ENCODE data around the gene TGFB1I1. TPM values are rescaled to one million over a fixed set of nuclear protein-coding genes. Genes with fewer than 3 reads are reported as not detected.

Gene TGFB1I1
- total and polyA plus RNA-seq, 2 of the 13 experiments (the other 11 are each of a cell fraction or from before 2014, with no cell fraction given) = 0.80 to 2.9 TPM

DNA sequence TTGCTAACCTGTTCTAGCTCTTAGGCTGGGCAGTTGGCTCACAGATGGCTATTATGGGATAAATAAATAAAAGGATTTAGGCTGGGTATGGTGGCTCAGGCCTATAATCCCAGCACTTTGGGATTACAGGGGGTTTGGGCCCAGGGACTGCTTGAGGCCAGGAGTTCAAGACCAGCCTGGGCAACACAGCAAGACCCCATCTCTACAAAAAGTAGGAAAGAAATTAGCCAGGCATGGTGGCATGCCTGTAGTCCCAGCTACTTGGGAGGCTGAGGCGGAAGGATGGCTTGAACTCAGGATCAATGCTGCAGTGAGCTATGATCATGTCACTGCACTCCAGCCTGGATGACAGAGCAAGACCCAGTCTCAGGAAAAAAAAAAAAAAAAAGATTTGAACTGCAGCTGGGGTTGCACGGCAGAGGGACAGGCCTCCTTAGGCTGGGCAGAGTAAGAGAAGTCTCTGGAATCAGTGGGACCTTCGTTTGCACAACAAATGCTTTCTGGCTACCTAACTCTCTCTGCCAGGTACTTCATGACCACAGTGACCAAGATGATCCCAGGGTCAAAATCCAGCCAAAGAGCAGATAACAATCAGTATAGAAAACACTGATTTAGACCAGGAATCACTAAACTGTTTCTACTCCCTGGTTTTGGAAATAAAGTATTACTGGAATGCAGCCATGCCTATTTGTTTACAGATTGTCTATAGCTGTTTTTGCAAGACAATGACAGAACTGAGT, 29.4 kb downstream of the TGFB1I1 start (continued):
- TF ChIP-seq, protein P1, sequence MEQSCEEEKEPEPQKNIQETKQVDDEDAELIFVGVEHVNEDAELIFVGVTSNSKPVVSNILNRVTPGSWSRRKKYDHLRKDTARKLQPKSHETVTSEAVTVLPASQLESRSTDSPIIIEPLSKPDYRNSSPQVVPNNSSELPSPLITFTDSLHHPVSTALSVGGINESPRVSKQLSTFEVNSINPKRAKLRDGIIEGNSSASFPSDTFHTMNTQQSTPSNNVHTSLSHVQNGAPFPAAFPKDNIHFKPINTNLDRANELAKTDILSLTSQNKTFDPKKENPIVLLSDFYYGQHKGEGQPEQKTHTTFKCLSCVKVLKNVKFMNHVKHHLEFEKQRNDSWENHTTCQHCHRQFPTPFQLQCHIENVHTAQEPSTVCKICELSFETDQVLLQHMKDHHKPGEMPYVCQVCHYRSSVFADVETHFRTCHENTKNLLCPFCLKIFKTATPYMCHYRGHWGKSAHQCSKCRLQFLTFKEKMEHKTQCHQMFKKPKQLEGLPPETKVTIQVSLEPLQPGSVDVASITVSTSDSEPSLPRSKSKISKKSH (CRISPR knock-in tag; IDR thresholded peaks at IDR 0.05; ENCODE audit: borderline replicate concordance) = no peak
- TF ChIP-seq ZNF292 (CRISPR knock-in tag; IDR thresholded peaks at IDR 0.05; ENCODE audit: borderline replicate concordance, low read depth) = peak; percentile 24; the same call in 1 of the 2 replicates
- peak; percentile 30; the same call in 1 of the 2 replicates for TF ChIP-seq HDAC1 (CRISPR knock-in tag; IDR thresholded peaks at IDR 0.05)
- TF ChIP-seq NR2F6 (IDR thresholded peaks at IDR 0.05) = 0 out of 2 replicates have a peak, but pooled peaks have one; percentile 21
- TF ChIP-seq NR2F6 (CRISPR knock-in tag; IDR thresholded peaks at IDR 0.05) = peak; percentile 16; the same call in 1 of the 2 replicates
- 0 out of 2 replicates have a peak, but pooled peaks have one; percentile 38 for TF ChIP-seq GATAD2A (CRISPR knock-in tag; IDR thresholded peaks at IDR 0.05)
- TF ChIP-seq LCORL (IDR thresholded peaks at IDR 0.05) = no peak
- TF ChIP-seq LCORL (CRISPR knock-in tag; IDR thresholded peaks at IDR 0.05) = peak; percentile 78
- TF ChIP-seq, protein P2, sequence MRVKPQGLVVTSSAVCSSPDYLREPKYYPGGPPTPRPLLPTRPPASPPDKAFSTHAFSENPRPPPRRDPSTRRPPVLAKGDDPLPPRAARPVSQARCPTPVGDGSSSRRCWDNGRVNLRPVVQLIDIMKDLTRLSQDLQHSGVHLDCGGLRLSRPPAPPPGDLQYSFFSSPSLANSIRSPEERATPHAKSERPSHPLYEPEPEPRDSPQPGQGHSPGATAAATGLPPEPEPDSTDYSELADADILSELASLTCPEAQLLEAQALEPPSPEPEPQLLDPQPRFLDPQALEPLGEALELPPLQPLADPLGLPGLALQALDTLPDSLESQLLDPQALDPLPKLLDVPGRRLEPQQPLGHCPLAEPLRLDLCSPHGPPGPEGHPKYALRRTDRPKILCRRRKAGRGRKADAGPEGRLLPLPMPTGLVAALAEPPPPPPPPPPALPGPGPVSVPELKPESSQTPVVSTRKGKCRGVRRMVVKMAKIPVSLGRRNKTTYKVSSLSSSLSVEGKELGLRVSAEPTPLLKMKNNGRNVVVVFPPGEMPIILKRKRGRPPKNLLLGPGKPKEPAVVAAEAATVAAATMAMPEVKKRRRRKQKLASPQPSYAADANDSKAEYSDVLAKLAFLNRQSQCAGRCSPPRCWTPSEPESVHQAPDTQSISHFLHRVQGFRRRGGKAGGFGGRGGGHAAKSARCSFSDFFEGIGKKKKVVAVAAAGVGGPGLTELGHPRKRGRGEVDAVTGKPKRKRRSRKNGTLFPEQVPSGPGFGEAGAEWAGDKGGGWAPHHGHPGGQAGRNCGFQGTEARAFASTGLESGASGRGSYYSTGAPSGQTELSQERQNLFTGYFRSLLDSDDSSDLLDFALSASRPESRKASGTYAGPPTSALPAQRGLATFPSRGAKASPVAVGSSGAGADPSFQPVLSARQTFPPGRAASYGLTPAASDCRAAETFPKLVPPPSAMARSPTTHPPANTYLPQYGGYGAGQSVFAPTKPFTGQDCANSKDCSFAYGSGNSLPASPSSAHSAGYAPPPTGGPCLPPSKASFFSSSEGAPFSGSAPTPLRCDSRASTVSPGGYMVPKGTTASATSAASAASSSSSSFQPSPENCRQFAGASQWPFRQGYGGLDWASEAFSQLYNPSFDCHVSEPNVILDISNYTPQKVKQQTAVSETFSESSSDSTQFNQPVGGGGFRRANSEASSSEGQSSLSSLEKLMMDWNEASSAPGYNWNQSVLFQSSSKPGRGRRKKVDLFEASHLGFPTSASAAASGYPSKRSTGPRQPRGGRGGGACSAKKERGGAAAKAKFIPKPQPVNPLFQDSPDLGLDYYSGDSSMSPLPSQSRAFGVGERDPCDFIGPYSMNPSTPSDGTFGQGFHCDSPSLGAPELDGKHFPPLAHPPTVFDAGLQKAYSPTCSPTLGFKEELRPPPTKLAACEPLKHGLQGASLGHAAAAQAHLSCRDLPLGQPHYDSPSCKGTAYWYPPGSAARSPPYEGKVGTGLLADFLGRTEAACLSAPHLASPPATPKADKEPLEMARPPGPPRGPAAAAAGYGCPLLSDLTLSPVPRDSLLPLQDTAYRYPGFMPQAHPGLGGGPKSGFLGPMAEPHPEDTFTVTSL (CRISPR knock-in tag; IDR thresholded peaks at IDR 0.05; ENCODE audit: borderline replicate concordance) = peak; percentile 52; the same call in 1 of the 2 replicates
- TF ChIP-seq HNF4A (CRISPR knock-in tag; IDR thresholded peaks at IDR 0.05) = peak; percentile 87
- TF ChIP-seq NONO (IDR thresholded peaks at IDR 0.05) = no peak
- peak; percentile 30; the same call in 1 of the 2 replicates for TF ChIP-seq NONO (CRISPR knock-in tag; conservative IDR thresholded peaks at IDR 0.05)
- no peak for TF ChIP-seq GABPA (IDR thresholded peaks at IDR 0.05; ENCODE audit: low read depth, low read length)
- TF ChIP-seq GABPA (CRISPR knock-in tag; IDR thresholded peaks at IDR 0.05; ENCODE audit: low read depth) = 0 out of 2 replicates have a peak, but pooled peaks have one; percentile 9
- 0 out of 2 replicates have a peak, but pooled peaks have one; percentile 36 for TF ChIP-seq GZF1 (CRISPR knock-in tag; IDR thresholded peaks at IDR 0.05)
- peak; percentile 12; the same call in 1 of the 2 replicates for TF ChIP-seq RARA (CRISPR knock-in tag; IDR thresholded peaks at IDR 0.05)
- no peak for TF ChIP-seq SOX13 (IDR thresholded peaks at IDR 0.05)
- peak in 1 of 2 experiments; percentile 34; a peak in 1 of 4 replicates for TF ChIP-seq SOX13 (CRISPR knock-in tag; conservative IDR thresholded peaks at IDR 0.05 in 1 of 2, IDR thresholded peaks at IDR 0.05 in 1 of 2)
- TF ChIP-seq ZMAT3 (CRISPR knock-in tag; conservative IDR thresholded peaks at IDR 0.05) = no peak
- TF ChIP-seq NCOR1 (IDR thresholded peaks at IDR 0.05; ENCODE audit: borderline replicate concordance, low read length) = peak; percentile 50; the same call in 1 of the 2 replicates
- TF ChIP-seq, protein P3, sequence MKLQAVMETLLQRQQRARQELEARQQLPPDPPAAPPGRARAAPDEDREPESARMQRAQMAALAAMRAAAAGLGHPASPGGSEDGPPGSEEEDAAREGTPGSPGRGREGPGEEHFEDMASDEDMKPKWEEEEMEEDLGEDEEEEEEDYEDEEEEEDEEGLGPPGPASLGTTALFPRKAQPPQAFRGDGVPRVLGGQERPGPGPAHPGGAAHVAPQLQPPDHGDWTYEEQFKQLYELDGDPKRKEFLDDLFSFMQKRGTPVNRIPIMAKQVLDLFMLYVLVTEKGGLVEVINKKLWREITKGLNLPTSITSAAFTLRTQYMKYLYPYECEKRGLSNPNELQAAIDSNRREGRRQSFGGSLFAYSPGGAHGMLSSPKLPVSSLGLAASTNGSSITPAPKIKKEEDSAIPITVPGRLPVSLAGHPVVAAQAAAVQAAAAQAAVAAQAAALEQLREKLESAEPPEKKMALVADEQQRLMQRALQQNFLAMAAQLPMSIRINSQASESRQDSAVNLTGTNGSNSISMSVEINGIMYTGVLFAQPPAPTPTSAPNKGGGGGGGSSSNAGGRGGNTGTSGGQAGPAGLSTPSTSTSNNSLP (IDR thresholded peaks at IDR 0.05; ENCODE audit: low read depth, low read length) = 0 out of 2 replicates have a peak, but pooled peaks have one; percentile 62
- TF ChIP-seq TEAD3 (CRISPR knock-in tag; optimal IDR thresholded peaks at IDR 0.05; ENCODE audit: borderline replicate concordance) = peak; percentile 19
